ENCODE measurements around the gene EPHA6.

Gene EPHA6

DNA sequence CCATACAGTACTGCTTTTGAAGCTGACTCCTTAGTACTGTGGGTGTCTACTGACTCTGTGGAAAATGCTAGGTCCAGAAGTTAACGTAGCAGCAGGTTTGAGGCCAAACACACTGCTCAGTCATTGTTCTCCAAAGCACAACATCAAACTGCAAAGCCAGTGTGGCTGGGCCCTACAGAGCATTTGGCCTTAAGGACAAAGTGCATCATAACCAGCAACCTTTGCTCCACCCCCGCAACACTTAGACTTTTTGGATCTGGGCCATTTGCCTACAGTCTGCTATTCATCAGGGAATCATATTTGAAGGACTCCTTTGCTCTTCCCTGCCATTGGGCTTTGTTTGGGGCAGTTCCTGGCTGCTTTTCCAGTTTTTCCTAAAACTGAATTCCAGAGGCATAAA lies 907.1 kb downstream of the EPHA6 start:
- DNase-seq = no peak

DNA sequence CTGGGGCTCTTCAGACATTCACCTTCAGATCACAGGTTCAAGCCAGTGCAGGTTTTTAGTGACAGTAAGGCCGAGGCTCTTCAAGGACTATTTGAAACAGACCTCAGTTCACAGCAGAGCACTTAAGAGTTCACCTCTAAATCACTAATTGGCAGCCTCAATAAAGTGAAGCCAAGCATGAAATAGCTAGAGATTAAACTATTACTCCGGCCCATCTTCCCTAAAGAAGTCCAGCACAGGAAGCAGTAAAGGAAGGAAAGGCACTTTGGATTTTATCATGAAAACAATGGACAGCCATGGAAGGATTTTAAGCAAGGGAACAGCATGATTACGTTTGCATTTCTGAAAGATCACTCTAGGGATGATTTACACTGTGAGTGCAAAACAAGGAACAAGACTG lies 922.5 kb downstream of the EPHA6 start:
- peak; percentile 27 for DNase-seq

DNA sequence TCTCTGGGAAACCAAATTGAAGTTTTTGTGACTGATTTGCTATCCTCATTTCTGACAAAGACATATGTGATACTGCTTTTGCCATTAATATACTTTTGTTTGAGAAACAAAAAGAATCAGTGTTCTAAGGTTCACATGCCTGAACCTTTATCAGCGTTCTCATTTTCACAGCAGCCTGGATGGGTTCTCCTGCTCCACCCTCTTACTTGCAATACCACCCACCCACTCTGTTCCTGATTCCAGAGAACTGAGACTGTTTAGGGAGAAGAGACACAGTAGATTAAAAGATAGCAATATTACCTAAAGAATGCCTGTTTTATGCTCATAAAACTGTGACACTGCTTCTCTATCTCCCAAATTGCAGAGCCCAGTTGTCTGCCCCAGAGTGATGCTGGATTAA lies 924.4 kb downstream of the EPHA6 start:
- no peak for DNase-seq

DNA sequence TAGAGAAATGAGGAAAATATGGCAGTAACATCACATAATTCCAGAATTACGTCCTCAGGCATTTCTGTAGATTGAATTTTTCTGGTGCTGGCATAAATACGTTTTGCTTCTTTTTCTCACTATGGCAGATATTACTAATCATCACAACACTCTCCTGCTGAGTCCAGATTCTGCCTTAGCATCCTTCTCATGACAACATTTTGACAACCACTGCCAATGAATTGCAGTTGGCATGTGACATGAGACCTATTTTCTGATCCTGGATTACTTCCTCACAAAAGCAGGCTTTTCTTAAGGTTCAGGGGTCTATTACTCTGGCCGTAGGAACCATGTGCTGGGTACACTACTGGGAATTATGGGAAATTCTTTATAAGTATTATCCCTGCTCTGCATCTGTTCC lies 927.6 kb downstream of the EPHA6 start:
- no peak for DNase-seq

DNA sequence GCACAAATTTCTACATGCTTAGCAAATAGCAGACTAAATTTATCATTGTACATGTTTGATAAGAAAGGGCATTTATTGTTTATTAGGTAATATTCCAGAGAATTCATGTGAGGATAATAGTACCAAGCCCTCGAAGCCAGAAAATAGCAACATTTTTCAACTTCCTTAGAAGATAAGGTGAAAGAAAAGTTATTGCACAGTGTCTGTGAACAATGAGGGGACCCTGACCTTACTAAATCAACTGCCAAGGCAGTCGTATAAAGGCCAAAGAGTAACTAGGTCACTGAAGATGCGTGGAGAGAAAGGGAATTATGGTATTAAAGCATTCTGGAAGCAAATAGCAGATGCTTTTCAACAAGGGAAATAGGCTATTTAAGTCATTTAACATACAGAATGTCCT lies 929.9 kb downstream of the EPHA6 start:
- no peak for DNase-seq

DNA sequence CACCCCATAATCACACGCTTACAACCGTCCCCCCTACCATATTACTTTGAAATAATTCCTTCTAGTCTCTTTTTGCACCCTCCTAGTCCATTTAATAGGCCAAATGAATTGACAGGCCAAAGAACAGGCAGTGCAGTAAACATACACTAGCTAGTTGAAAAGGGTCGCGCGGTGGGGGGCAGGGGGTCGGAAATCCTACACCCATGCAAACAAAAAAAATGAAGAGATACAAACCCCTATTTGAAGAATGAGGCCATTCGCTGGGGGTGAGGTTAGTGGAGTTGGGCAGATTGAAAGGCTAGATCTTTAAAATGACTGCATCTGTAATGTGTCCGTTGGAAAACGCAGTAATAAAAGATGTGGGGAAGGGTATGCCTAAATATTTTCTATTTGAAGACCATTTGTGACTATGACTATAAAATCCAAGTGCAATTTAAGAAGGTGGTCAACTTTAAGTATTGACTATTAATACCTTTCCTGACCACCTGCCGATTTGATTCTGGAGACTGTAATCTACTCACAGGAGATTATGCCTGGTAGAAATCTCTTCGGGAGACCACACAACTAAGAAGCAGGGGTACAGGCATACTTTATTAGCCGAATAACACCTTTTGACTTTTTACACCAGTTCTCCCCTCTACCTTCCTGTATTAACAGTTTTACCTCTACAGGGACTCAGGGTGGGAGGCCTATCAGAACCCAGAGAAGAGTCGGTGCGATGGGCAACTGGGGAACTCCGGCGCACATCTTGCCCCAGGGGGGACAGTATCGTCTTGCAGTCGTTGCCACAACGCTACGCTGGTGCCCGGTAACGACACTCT lies 949.4 kb downstream of the EPHA6 start:
- DNase-seq = no peak

DNA sequence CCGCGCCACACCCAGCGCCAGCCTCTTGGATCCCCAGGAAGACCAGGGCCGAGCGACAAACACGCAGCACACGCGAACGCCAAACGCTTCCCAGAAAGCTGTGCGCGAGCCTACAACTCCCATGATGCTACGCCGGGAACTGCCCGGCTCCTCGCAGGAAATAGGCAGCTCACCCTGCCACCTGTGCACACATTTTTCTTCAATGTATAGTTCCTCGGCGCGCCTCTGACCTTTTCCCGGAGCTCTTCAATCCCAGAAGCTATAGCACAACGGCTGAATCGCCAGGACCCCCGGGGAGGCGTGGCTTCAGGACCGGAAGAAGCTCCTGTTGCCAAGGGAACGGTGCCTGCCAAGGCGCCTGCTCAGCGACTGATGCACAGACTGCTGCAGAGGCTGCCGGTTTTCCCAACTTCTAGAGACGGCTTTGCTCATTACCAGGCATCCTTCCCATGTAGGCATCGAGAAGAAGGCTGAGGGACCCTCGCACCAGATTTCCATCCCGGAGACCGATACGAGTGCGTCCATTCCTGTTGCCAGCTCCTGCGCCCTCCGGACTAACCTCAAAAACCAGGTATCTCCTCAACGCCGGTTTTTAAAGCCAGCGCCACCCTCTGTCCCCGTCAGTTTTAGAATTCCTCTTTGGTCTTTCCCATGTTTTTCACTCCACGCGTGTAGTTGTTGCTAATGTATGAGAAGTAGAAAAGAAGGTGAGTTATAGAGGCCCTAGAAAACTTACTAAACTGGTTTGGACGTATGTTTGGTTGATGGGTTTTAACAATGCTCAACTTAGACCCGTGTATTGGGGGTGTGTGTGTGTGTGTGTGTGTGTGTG lies 950.2 kb downstream of the EPHA6 start, which contains the start of gene ARL6:
Gene ARL6 (plus strand): TSS at position 352 of the 832 bp plus-strand sequence. CDS start 3,350 bp downstream, outside the sequence.
- DNase-seq = peak; percentile 85

DNA sequence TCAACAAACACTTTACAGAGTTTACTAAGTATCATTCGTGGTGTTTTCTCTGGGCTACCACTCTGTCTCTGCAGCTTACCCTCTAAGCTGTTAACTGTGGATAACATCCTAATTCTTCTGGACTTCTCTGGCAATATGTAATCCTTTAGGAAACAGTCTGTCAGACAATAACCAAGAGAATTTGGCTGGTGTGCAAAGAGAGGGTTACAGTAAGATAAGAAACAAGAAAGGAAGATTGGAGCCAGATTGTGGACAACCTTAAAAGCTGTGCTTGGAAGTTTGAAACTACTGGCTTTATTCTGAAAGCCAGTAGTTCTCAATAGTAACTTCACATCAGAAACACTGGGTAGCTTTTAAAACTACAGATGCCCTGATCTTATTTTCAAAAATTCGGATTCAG lies 950.9 kb downstream of the EPHA6 start:
- DNase-seq = no peak

DNA sequence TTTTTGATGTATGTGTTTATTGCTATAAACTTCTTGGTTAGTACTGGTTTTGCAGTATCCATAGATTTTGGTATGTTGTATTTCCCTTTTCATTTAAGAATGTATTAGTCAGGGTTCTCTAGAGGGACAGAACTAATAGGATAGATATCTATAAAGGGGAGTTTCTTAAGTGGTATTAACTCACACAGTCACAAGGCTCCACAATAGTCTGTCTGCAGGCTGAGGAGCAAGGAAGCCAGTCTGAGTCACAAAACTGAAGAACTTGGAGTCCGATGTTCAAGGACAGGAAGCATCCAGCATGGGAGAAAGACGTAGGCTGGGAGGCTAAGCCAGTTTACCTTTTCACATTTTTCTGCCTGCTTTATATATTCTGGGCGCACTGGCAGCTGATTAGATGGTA lies 958.5 kb downstream of the EPHA6 start:
- no peak for DNase-seq

DNA sequence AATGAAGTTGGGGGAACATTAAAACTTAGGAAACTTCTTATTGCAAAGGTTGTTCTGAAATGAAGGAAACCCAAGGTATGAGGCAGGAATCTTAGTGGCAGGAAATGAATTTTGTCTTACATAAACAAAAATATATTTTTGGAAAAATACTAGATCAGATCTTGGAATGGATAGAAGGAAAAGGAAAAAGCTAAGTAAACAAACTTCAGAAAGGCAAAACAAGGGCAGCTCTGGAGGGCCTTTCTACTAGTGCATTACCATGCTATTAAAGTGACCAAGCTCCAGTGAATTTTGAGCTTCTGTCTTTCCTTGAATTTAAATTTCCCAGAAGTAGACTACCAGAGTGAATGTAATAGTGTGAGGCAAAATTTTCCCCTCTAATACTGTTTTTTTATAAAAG lies 963.8 kb downstream of the EPHA6 start:
- no peak for DNase-seq

DNA sequence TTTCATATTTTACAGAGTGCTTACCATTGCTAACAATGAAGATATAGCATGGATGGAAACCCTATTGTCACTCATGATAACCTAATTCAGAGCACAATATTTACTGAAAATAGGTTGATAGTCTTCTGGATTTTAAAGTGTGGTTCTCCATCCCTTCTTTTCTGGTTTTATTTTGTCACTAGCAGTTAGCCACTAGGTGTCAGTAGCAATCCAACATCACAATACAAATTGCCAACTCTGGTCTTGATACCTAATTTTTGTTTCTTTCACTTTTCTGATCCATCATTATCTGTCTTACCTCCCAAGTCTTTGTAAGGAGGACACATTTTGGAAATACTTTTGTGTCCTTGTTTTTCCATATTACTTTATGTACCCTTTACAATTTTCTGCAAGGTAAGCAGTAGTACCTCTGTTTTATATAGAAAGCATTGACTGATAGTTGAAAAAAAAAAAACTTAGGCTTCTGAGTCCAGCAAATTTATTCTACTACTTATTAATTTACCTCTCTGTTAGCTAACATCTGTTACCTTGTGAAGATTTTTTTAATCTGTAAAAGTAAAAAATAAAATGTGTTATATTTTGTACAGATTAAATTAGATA lies 979.1 kb downstream of the EPHA6 start:
- DNase-seq = peak; percentile 31

DNA sequence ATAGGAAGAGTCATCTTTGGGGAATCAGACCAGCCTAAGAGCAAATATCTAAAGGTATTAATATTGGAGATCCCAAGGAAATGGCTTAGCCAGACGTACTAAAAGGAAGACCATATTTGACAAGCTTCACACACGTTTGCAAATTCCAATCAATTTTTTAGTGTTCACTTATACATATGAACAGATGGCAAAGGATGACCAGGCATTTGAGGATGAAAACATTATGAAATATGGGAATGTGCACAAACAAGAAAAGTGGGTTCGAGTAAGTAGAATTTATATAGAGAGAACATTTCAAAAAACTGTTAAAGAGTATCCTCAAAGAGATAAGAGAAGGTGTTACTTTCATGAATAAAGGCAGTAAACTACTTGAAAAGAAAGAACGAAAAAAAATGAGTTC lies 981.6 kb downstream of the EPHA6 start:
- no peak for DNase-seq

Data from NCI-H2227 treated with DMSO at 0.1 percent for 48 hours (cell line).